GM03348 (cell line): Measurements from ENCODE around the gene TOLLIP.

ENCODE experiments used
- DNase-seq: peaks from one replicate; pipeline ENCODE4 v3.0.0; 2012; ENCODE audit warnings: low spot score

The TOLLIP gene

DNA sequence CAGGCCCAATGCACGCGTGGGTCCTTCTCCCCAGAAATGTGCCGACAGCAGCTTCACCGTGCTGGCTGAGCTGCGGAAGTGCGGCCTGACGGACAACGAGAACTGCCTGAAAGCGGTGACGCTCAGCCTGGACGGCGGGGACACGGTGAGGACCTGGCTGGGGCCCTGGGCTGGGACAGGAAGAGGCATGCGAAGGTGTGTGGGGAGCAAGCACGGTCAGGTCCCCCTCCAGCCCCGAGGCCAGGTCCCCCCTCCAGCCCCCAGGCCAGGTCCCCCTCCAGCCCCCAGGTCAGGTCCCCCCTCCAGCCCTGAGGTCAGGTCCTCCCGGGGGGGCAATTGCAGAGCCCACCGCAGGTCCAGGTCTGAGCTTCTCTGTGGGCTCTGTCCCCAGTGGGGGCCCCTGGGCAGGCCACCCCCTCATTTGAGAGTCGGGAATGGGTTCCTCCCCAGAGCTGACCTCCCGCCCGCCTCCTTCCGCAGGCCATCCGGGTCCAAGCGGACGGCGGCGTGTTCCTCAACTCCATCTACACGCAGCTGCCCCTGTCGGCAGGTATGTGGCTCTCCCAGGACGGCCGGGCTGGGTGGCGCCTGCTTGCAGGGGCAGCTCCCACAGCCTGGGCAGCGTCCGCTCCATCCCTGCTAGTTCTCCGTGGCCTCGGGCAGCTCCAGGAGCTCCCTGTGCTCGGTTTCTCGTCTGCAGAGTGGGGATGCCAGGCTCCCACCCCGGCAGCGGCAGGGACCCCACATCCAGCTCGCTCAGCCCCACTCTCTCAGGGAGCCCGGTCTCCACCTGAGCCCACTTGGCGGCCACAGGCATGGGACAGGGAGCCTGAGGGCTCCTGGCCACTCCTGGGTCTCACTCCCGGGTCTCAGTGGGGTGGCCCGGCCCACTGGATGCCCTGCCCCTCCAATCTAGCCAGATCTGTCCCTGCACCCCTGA, 78.7 kb downstream of the TOLLIP start:
- DNase-seq: no peak

DNA sequence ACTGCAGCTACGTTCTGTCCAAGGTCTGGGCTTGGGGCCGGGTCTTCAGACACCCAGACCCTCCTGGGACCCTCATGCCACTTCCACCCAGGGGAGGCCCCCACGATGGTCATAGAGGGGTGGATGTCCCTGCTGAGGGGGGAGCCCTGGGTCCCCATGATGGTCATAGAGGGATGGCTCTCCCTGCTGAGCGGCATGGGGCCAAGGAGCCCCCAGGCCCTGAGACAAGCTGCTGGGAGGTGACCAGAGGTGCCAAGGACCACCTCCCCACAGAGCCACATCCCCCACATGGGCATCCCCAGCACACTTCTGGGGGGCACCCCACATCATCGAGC, 79.3 kb downstream of the TOLLIP start:
- no peak for DNase-seq

DNA sequence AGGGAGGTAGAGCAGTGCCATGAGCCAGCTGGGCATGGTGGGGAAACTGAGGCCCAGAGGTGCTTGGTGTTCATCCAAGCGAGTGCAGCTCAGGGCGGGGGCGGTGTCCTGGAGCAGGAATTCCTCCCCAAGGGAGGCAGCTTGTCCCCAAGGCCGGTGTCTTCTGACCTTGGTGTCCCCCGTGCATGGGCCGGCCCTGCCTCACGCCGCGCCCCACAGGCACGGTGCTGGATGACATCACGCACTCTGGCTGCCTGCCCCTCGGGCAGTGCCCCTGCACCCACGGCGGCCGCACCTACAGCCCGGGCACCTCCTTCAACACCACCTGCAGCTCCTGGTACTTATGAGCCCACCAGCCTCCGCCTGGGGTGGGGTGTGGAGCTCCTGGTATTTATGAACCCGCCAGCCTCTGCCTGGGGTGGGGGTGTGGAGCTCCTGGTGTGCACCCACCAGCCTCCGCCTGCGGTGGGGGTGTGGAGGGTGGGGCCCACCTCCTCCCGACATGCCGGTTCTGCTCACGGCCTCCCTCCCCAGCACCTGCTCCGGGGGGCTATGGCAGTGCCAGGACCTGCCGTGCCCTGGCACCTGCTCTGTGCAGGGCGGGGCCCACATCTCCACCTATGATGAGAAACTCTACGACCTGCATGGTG, 79.8 kb downstream of the TOLLIP start:
- no peak for DNase-seq

- no peak for DNase-seq
Observed at GRCh38 chr11:1228921-1229451, 80.4 kb downstream of the TOLLIP start.

DNA sequence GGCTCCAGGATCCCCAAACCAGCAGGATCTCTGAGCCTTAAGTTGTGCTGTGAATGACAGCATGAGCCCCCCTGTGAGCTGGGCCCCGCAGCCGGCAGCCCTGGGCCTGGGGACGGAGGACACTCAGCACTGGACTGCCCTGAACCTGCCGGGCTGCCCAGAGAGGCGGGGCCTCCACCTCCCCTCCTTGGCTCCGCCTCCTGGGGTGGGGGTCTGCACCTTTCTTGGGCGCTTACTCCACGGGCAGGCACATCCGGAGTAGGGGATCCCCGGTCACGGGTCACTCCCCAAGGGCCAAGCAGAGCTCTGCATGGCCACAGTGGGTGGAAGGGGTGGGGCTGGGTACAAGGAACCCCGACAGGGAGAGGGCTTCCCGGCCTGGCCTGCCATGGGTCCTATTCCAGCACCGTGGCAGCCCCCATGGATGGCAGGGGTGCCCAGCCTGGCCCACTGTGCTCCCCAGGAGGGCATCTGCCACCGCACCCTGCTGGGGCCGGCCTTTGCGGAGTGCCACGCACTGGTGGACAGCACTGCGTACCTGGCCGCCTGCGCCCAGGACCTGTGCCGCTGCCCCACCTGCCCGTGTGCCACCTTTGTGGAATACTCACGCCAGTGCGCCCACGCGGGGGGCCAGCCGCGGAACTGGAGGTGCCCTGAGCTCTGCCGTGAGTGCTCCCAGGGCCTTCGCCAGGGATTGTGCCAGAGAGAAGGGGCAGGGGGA, 81.2 kb downstream of the TOLLIP start:
- DNase-seq: no peak

GRCh38 chr11:1227551-1228100, 81.8 kb downstream of the TOLLIP start:
- DNase-seq: no peak

- no peak for DNase-seq
Observed at GRCh38 chr11:1226986-1227550, 82.4 kb downstream of the TOLLIP start.

DNA sequence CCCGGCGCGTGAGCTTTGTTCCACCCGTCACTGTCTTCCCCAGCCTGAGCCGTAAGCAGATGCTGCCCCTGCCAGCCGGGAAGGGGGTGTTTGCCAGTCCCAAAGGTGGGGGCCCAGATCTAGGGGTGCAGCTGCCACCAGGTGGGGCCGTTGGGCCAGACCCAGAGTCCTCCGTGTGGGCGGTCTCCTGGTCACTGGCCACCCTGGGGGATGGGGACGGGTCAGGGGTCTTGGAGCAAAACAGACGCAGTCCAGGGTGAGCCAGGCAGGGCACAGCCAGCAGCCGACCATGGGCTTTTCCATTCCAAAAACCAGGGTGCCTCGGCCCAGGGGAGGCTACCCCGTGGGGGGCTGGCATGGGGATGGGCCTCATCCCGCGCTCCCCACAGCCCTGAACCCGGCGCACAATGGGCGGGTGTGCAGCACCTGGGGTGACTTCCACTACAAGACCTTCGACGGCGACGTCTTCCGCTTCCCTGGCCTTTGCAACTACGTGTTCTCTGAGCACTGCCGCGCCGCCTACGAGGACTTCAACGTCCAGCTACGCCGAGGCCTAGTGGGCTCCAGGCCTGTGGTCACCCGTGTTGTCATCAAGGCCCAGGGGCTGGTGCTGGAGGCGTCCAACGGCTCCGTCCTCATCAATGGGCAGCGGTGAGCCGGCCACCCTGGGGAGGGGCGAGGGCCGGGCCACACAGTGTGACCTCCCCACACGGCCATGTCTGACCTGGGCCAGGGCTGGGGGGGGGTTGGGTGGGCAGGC, 83.0 kb downstream of the TOLLIP start:
- no peak for DNase-seq

DNA sequence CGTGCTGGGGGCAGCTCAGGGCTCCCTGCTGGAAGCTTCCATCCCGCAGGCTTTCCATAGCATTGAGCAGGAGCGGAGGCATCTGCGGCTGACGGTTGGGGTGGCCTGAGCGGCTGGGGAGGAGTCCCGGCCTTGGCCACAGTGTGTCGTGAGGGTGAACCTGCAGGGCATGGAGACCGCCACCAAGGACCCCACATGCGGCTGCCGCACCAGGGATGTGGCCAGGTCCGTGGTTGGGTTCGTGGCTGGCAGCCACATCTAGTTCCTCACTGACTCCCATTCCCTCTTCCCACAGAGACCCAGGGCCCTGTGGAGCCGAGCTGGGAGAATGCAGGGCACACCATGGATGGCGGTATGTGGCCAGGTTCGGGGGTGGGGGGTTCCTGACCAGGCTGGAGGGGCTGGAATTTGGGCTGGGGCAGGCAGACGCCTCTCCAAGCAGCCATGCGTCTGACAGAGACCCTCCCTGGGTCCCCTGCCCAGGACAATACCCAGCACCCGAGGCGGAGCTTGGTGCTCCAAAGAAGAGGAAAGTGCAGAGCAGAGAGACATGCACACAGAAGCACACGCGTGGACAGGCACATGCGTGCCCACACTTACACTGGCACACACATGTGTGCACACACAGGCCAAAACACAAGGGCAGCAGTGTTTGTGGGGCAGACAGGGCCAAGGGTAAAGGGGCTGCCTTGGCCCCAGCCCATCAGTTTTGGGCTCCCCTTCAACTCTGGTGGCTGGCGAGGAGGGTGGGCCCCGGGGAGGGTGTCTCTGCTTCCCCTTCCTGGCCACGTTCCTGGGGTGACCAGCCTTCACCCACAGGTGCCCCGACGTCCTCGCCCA, 83.8 kb downstream of the TOLLIP start:
- DNase-seq: no peak

- no peak for DNase-seq
Observed at GRCh38 chr11:1224491-1225385, 84.7 kb downstream of the TOLLIP start.
